Stomach smooth muscle (tissue), 2 donors: ENCODE measurements around the gene CES4A.
"Not testable (repeated sequence)": the region's sequence is repeated elsewhere in the genome, so short reads cannot be mapped to it uniquely, and the experiment has no call there.

ENCODE experiments used
- H3K27ac ChIP-seq: one replicate; pipeline ENCODE4 v1.7.0; 2013; ENCODE audit warnings: mild to moderate bottlenecking, low read length, inconsistent platforms
- H3K27me3 ChIP-seq, 2 donors: one replicate each; pipeline ENCODE4 v1.7.0; 2013; ENCODE audit warnings: low read length in 2 of 2; ENCODE audit not compliant: insufficient read depth in 2 of 2, control insufficient read depth in 1 of 2
- H3K36me3 ChIP-seq, 2 donors: one replicate each; pipeline ENCODE4 v1.7.0; 2013; ENCODE audit warnings: low read length in 2 of 2; ENCODE audit not compliant: control insufficient read depth in 2 of 2, insufficient read depth in 2 of 2
- H3K4me1 ChIP-seq: one replicate; pipeline ENCODE4 v1.7.0; 2013; ENCODE audit warnings: low read length; ENCODE audit not compliant: control insufficient read depth, insufficient read depth
- H3K4me3 ChIP-seq, 2 donors: one replicate each; pipeline ENCODE4 v1.7.0; 2013; ENCODE audit warnings: low read length in 2 of 2
- H3K9ac ChIP-seq, 2 donors: one replicate each; pipeline ENCODE4 v1.7.0; 2013; ENCODE audit warnings: low read length in 2 of 2, mild to moderate bottlenecking in 1 of 2
- H3K9me3 ChIP-seq, 2 donors: one replicate each; pipeline ENCODE4 v1.7.0; 2013; ENCODE audit warnings: low read length in 2 of 2; ENCODE audit not compliant: control insufficient read depth in 2 of 2
- donor health status: healthy.
- donor health status: Pancreatic carcinoma.

Gene CES4A

DNA sequence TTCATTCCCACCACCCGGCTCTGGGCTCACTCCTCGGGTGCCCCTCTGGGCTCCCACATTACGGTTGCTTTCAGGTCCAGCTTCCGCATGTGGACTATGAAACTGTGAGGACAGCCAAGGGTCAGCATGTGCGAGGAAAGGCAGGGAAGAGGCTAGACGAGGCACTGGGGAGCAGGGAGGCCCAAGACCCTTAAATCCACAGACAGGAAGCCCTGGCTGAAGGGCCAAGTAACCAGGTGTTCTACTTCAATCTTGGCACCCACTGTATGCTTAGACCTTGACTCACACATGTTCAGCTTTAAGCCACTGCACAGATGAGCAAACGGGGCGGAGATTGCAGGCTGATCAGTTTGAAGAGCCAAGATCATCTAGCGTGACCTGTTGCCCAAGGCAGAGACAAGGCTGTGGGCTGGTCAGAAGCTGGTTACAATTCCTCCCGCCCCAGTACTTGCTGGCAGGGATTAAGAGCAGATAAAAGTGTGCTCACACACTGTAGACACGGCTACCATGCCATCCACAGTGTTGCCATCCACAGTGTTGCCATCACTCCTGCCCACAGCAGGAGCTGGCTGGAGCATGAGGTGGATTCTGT, at the start of gene CES4A:
CES4A (plus strand) TSS at position 393 of the 592 bp plus-strand sequence; CDS start at position 577, 184 bp downstream.
- no peaks in the 10 kb centered on the region for H3K36me3 ChIP-seq
- no peaks in the 10 kb centered on the region for H3K4me1 ChIP-seq
- no peaks in the 10 kb centered on the region for H3K9me3 ChIP-seq
- H3K27me3 ChIP-seq: no peaks in the 10 kb centered on the region
- no peak within 1 kb of the TSS for H3K27ac ChIP-seq
- H3K4me3 ChIP-seq: no peak within 1 kb of the TSS
- H3K9ac ChIP-seq: no peak within 1 kb of the TSS

DNA sequence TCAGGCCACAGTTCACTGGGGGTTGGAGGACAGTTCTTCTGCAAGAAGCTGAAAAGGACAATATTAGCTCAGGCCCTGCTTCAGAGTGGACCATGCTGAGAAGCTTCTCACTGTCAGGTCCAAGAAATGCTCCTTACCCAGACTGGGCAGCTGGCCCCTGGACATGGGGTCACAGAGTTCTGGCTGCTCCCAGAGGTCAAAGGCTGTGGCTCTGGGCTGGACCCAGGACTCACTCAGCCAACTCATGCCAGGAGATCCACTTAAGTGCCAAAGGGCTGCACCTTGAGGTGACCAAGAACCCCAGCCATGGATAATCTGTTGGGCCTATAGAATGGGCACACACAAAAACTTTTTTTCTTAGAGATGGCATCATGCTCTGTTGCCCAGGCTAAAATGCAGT, 49.0 kb upstream of the CES4A start:
- H3K9me3 ChIP-seq: no peaks in the 10 kb centered on the region
- H3K36me3 ChIP-seq: peaks cover 54 to 55% of the 10 kb centered on the region in 2 donors
- no peak overlapping the region for H3K27ac ChIP-seq
- H3K4me1 ChIP-seq: peaks cover 30% of the 10 kb centered on the region
- no peak overlapping the region for H3K9ac ChIP-seq
- no peak overlapping the region for H3K4me3 ChIP-seq
- H3K27me3 ChIP-seq: no peaks in the 10 kb centered on the region

DNA sequence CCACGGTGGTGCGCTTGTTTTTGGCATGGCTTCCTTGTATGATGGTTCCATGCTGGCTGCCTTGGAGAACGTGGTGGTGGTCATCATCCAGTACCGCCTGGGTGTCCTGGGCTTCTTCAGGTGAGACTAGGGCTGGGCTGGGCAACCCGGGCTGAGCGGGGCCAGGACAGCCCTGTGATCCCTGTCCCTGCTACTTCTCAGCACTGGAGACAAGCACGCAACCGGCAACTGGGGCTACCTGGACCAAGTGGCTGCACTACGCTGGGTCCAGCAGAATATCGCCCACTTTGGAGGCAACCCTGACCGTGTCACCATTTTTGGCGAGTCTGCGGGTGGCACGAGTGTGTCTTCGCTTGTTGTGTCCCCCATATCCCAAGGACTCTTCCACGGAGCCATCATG, 48.2 kb upstream of the CES4A start:
- Histone ChIP-seq H3K27me3 (no peaks in the 10 kb centered on the region), H3K27ac (no peak overlapping the region), H3K4me3 (no peak overlapping the region), H3K36me3 (peaks cover 54 to 55% of the 10 kb centered on the region in 2 donors), H3K9me3 (no peaks in the 10 kb centered on the region), H3K4me1 (peaks cover 27% of the 10 kb centered on the region), H3K9ac (no peak overlapping the region)

DNA sequence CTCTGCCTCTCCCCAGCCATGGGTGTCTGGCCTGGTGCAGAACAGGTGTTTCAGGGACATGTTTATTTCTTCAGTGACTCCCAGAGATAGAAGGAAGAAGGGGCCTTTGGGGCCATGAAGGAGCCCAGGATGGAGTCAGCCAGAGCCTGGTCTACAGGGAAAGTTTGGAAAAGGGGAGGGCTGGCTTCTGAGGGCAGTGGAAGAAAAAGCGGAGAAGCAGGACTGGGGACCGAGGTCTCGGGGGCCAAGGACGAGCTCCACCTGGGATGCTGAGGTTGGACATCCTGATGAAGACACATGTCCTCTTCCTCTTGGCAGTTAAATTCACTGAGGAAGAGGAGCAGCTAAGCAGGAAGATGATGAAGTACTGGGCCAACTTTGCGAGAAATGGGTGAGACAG, 45.4 kb upstream of the CES4A start:
- no peaks in the 10 kb centered on the region for H3K9me3 ChIP-seq
- H3K9ac ChIP-seq: no peak overlapping the region
- H3K36me3 ChIP-seq: peaks cover 46 to 50% of the 10 kb centered on the region in 2 donors
- no peak overlapping the region for H3K27ac ChIP-seq
- H3K4me1 ChIP-seq: peaks cover 5% of the 10 kb centered on the region
- no peak overlapping the region for H3K4me3 ChIP-seq
- no peaks in the 10 kb centered on the region for H3K27me3 ChIP-seq

DNA sequence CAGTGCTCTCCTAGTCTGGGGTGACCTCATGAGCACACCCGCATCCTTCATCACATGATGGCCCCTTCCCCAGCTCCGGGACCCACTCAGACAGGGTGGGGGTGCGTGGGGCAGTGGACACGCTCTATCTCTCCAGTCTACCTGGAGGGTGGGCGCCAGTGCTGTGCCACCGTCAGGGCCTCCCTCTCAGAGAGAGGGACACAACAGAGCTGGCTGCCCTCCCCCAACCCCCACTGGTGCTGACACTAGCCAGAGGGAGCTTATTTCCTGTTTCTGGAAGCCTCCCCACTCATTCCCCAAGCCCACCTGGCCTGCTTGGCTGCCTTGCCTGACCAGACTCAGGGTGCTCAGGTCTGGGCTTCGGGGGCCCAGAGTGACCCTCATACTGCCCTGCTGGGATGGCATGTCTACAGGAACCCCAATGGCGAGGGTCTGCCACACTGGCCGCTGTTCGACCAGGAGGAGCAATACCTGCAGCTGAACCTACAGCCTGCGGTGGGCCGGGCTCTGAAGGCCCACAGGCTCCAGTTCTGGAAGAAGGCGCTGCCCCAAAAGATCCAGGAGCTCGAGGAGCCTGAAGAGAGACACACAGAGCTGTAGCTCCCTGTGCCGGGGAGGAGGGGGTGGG, 44.8 kb upstream of the CES4A start:
- H3K36me3 ChIP-seq: peaks cover 43 to 46% of the 10 kb centered on the region in 2 donors
- no peaks in the 10 kb centered on the region for H3K27me3 ChIP-seq
- peaks cover 9% of the 10 kb centered on the region for H3K4me1 ChIP-seq
- H3K9me3 ChIP-seq: no peaks in the 10 kb centered on the region
- no peak overlapping the region for H3K27ac ChIP-seq
- H3K4me3 ChIP-seq: no peak overlapping the region
- H3K9ac ChIP-seq: no peak overlapping the region

DNA sequence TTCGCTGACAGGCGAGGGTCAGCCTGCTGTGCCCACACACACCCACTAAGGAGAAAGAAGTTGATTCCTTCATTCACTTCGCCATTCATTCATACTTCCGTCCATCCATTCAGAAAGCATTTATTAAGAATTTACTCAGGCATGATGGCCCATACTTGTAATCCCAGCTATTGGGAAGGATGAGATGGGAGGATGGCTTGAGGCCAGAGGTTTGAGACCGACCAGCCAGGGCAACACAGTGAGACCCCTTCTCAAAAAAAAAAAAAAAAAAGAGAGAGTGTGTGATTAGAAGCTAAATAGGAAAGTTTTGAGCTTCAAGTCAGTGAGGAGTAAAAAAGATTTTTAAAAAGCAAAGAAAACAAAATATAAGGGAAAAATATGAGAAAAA, 44.3 kb upstream of the CES4A start:
- no peaks in the 10 kb centered on the region for H3K27me3 ChIP-seq
- no peak overlapping the region for H3K27ac ChIP-seq
- peaks cover 14% of the 10 kb centered on the region for H3K4me1 ChIP-seq
- H3K9ac ChIP-seq: no peak overlapping the region
- H3K36me3 ChIP-seq: peaks cover 37 to 42% of the 10 kb centered on the region in 2 donors
- H3K9me3 ChIP-seq: no peaks in the 10 kb centered on the region
- H3K4me3 ChIP-seq: no peak overlapping the region

DNA sequence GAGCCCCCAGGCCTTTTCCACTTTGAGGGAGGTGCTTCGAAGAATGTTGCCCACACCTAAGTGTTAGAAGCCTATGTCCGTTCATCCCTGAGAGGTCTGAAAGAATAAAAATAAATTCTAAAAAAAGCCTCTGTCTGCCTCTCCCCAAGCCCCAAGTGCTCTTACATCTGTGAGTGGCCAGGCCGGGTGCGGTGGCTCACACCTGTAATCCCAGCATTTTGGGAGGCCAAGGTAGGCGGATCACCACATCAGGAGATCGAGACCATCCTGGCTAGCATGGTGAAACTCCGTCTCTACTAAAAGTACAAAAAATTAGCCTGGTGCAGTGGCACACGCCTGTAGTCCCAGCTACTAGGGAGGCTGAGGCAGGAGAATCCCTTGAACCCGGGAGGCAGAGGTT, 43.4 kb upstream of the CES4A start:
- Histone ChIP-seq H3K36me3 (peaks cover 33 to 34% of the 10 kb centered on the region in 2 donors), H3K4me1 (peaks cover 15% of the 10 kb centered on the region)
- H3K4me3 ChIP-seq, H3K9ac ChIP-seq, H3K27me3 ChIP-seq, H3K9me3 ChIP-seq, H3K27ac ChIP-seq: not testable (repeated sequence)

DNA sequence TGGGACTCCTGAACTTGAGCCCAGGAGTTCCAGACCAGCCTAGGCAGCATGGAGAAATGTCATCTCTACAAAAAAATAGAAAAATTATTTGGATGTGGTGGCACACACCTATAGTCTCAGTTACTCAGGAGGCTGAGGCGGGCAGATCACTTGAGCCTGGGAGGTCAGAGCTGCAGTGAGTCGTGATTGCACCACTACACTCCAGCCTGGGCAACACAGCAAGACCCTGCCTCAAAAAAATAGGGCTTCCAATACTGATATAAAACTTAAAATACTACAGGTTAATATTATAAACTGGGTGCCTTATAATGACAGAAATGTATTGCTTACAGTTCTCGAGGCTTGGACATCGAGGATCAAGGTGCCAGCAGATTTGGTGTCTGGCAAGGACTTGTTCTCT, 42.5 kb upstream of the CES4A start:
- H3K27ac ChIP-seq: no peak overlapping the region
- H3K4me1 ChIP-seq: peaks cover 15% of the 10 kb centered on the region
- H3K4me3 ChIP-seq: no peak overlapping the region
- peaks cover 25 to 26% of the 10 kb centered on the region in 2 donors for H3K36me3 ChIP-seq
- H3K9ac ChIP-seq: no peak overlapping the region
- peaks cover 0 to 3% of the 10 kb centered on the region in 2 donors for H3K27me3 ChIP-seq
- no peaks in the 10 kb centered on the region for H3K9me3 ChIP-seq

DNA sequence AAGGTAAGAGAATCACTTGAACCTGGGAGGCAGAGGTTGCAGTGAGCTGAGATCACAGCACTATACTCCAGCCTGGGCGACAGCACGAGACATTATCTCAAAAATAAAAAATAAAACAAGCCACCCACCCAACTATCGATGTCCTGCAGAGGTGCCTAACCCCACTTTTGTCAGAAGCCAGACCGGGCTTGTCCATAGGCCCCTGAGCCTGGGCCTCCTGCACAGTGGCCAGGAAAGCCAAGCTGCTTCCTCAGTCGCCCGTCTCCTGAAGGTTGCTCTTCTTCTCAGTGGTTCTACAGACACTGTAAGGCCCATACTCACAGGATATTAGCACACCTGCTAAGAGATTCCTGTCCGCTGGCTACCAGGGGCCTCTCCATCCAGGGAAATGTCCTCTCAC, 41.8 kb upstream of the CES4A start:
- H3K4me3 ChIP-seq: no peak overlapping the region
- no peak overlapping the region for H3K27ac ChIP-seq
- peaks cover 19 to 20% of the 10 kb centered on the region in 2 donors for H3K36me3 ChIP-seq
- peaks cover 0 to 3% of the 10 kb centered on the region in 2 donors for H3K27me3 ChIP-seq
- H3K9me3 ChIP-seq: no peaks in the 10 kb centered on the region
- H3K9ac ChIP-seq: no peak overlapping the region
- peaks cover 15% of the 10 kb centered on the region for H3K4me1 ChIP-seq

DNA sequence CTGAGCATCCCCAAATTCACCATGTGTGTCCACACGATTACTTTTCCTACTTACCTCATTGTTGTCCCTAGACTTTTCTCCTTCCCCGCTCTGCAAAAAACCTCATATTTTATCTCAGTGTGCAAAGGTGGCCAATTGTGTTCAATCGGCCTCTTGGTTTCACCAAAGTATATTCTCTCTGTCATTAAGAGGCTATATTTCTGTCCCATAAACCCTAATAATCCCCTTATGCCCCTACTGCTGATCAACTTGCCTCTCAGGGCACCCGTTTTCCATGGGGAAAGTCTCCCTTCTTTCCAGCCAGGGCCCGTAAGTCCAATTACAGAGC, 41.5 kb upstream of the CES4A start:
- H3K9ac ChIP-seq: no peak overlapping the region
- no peak overlapping the region for H3K27ac ChIP-seq
- H3K4me3 ChIP-seq: no peak overlapping the region
- H3K27me3 ChIP-seq: peaks cover 0 to 6% of the 10 kb centered on the region in 2 donors
- peaks cover 15 to 16% of the 10 kb centered on the region in 2 donors for H3K36me3 ChIP-seq
- peaks cover 15% of the 10 kb centered on the region for H3K4me1 ChIP-seq
- no peaks in the 10 kb centered on the region for H3K9me3 ChIP-seq

DNA sequence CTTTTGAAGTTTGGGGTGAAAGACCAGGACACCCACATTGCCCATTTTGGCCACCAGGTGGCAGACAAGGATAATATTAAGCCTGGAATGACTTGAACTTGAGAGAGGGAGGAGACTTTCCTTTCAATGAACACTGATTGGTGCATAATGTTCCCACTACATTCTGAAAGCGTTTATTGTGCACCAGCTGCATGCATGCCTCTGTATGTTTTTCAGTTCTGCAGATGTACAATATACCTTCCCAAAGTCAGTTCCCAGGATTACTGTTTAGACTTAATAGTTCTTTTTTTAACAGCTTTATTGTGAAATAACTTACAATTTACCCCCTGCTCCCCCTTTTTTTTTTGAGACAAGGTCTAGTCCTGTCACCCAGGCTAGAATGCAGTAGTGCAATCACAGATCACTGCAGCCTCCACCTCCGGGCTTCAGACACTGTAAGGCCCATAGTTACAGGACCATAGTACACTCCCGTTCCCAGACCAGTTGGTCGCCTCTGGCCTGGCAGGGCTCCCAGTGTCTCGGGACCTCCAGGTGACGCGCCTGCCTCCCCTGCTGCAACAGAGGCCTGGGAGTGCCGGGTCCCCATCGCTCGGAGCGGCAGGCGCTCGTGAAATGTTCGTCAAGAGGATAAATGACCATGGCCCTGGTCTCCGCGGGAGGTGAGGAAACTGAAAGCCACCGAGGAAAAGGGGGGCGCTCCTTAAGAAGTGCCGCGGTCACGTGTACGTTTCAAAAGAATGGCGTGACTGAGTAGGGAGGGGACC, 40.9 kb upstream of the CES4A start:
- peaks cover 0 to 6% of the 10 kb centered on the region in 2 donors for H3K27me3 ChIP-seq
- no peak overlapping the region for H3K27ac ChIP-seq
- peaks cover 10 to 11% of the 10 kb centered on the region in 2 donors for H3K36me3 ChIP-seq
- H3K9me3 ChIP-seq: no peaks in the 10 kb centered on the region
- peak overlapping the region; percentile 55 to 81 for H3K4me3 ChIP-seq
- H3K4me1 ChIP-seq: peaks cover 15% of the 10 kb centered on the region
- H3K9ac ChIP-seq: peak overlapping the region in 1 of 2 donors; percentile 55
